ENCODE measurements around the gene ATP8B4.

The ATP8B4 gene

GRCh38 chr15:50108461-50108860 is 10.6 kb downstream of the ATP8B4 start:
- Histone ChIP-seq H3K27ac (ENCODE audit: low read depth, low read length) (no peak overlapping the region), H3F3A (ENCODE audit: insufficient read depth) (no peaks in the 10 kb centered on the region), H3K4me3 (ENCODE audit: insufficient read depth, low read length, poor library complexity, severe bottlenecking) (no peak overlapping the region), H3K36me3 (ENCODE audit: low read length) (no peaks in the 10 kb centered on the region), H3K4me2 (ENCODE audit: low read depth, low read length, poor library complexity, severe bottlenecking) (no peak overlapping the region), H4K20me1 (ENCODE audit: low read depth, low read length) (no peaks in the 10 kb centered on the region), H3K9me3 (ENCODE audit: insufficient read depth, low read length) (no peaks in the 10 kb centered on the region), H2AFZ (ENCODE audit: low read depth, low read length, severe bottlenecking) (no peak overlapping the region), H3K9me2 (replicated peaks; ENCODE audit: insufficient read depth, low read length) (no peaks in the 10 kb centered on the region), H3K27me3 (ENCODE audit: low read length) (no peaks in the 10 kb centered on the region), H3K9ac (ENCODE audit: low read length) (no peak overlapping the region), H3K79me2 (ENCODE audit: insufficient read depth, low read length) (no peaks in the 10 kb centered on the region)
- TF ChIP-seq CTCF (IDR thresholded peaks at IDR 0.05; ENCODE audit: insufficient read depth, low read length, poor library complexity, severe bottlenecking) (no peak), EZH2phosphoT487 (conservative IDR thresholded peaks at IDR 0.05; ENCODE audit: low read length) (no peak)

GRCh38 chr15:50107591-50108408 is 11.2 kb downstream of the ATP8B4 start:
- TF ChIP-seq CTCF (IDR thresholded peaks at IDR 0.05; ENCODE audit: insufficient read depth, low read length, poor library complexity, severe bottlenecking) (no peak), EZH2phosphoT487 (conservative IDR thresholded peaks at IDR 0.05; ENCODE audit: low read length) (no peak)
- H3K9me2 ChIP-seq (replicated peaks; ENCODE audit: insufficient read depth, low read length) = no peaks in the 10 kb centered on the region
- H3K9ac ChIP-seq (ENCODE audit: low read length) = no peak overlapping the region
- no peak overlapping the region for H3K4me2 ChIP-seq (ENCODE audit: low read depth, low read length, poor library complexity, severe bottlenecking)
- no peaks in the 10 kb centered on the region for H3K36me3 ChIP-seq (ENCODE audit: low read length)
- H3K79me2 ChIP-seq (ENCODE audit: insufficient read depth, low read length) = no peaks in the 10 kb centered on the region
- H3K27me3 ChIP-seq (ENCODE audit: low read length) = no peaks in the 10 kb centered on the region
- H3K27ac ChIP-seq (ENCODE audit: low read depth, low read length) = no peak overlapping the region
- no peaks in the 10 kb centered on the region for H3K9me3 ChIP-seq (ENCODE audit: insufficient read depth, low read length)
- no peaks in the 10 kb centered on the region for H4K20me1 ChIP-seq (ENCODE audit: low read depth, low read length)
- H2AFZ ChIP-seq (ENCODE audit: low read depth, low read length, severe bottlenecking) = no peak overlapping the region
- no peak overlapping the region for H3K4me3 ChIP-seq (ENCODE audit: insufficient read depth, low read length, poor library complexity, severe bottlenecking)
- no peaks in the 10 kb centered on the region for H3F3A ChIP-seq (ENCODE audit: insufficient read depth)

DNA sequence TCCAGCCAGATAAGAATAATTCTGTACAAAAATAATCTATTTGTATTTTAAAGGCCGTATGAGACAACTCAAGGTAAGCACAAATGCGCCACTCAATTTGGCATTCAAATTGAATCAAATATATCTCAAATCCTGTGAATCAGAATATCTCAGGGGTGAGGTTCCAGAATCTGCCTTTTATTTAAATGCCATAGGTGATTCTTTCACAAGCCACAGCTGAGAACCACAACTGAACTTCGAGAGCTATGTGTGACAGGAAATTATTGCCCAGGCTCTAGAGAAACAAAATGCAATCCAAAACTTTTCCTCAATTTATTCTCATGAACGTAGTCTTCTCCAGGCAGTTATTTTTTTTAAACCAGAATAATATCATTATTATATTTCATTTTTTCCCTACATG is 11.9 kb downstream of the ATP8B4 start:
- no peak overlapping the region for H3K27ac ChIP-seq (ENCODE audit: low read depth, low read length)
- no peaks in the 10 kb centered on the region for H3K9me2 ChIP-seq (replicated peaks; ENCODE audit: insufficient read depth, low read length)
- H3K9ac ChIP-seq (ENCODE audit: low read length) = no peak overlapping the region
- no peak overlapping the region for H3K4me3 ChIP-seq (ENCODE audit: insufficient read depth, low read length, poor library complexity, severe bottlenecking)
- H3F3A ChIP-seq (ENCODE audit: insufficient read depth) = no peaks in the 10 kb centered on the region
- H2AFZ ChIP-seq (ENCODE audit: low read depth, low read length, severe bottlenecking) = no peak overlapping the region
- H4K20me1 ChIP-seq (ENCODE audit: low read depth, low read length) = no peaks in the 10 kb centered on the region
- no peaks in the 10 kb centered on the region for H3K9me3 ChIP-seq (ENCODE audit: insufficient read depth, low read length)
- H3K4me2 ChIP-seq (ENCODE audit: low read depth, low read length, poor library complexity, severe bottlenecking) = no peak overlapping the region
- no peaks in the 10 kb centered on the region for H3K27me3 ChIP-seq (ENCODE audit: low read length)
- TF ChIP-seq EZH2phosphoT487 (conservative IDR thresholded peaks at IDR 0.05; ENCODE audit: low read length) (no peak), CTCF (IDR thresholded peaks at IDR 0.05; ENCODE audit: insufficient read depth, low read length, poor library complexity, severe bottlenecking) (no peak)
- no peaks in the 10 kb centered on the region for H3K79me2 ChIP-seq (ENCODE audit: insufficient read depth, low read length)
- no peaks in the 10 kb centered on the region for H3K36me3 ChIP-seq (ENCODE audit: low read length)

All from SU-DHL-6 (cell line).